Mammary epithelial cell (primary cell): ENCODE measurements around the gene ABHD2.

Source experiments
- EZH2 ChIP-seq: IDR thresholded peaks from 2 replicates; pipeline ENCODE4 v1.6.1; 2012; ENCODE audit warnings: low read length, inconsistent platforms, borderline replicate concordance
- TF ChIP-seq, protein P1 (sequence below), 2 donors: IDR thresholded peaks in 1 of 2; conservative IDR thresholded peaks in 1 of 2; 2 replicates each; pipeline ENCODE4 v1.5.1; 2011 to 2012; ENCODE audit warnings: inconsistent platforms in 2 of 2, low read length in 2 of 2, mild to moderate bottlenecking in 2 of 2, control low read depth in 1 of 2, low read depth in 1 of 2; ENCODE audit not compliant: insufficient read depth in 1 of 2; ENCODE audit errors: extremely low read depth in 1 of 2

DNA sequence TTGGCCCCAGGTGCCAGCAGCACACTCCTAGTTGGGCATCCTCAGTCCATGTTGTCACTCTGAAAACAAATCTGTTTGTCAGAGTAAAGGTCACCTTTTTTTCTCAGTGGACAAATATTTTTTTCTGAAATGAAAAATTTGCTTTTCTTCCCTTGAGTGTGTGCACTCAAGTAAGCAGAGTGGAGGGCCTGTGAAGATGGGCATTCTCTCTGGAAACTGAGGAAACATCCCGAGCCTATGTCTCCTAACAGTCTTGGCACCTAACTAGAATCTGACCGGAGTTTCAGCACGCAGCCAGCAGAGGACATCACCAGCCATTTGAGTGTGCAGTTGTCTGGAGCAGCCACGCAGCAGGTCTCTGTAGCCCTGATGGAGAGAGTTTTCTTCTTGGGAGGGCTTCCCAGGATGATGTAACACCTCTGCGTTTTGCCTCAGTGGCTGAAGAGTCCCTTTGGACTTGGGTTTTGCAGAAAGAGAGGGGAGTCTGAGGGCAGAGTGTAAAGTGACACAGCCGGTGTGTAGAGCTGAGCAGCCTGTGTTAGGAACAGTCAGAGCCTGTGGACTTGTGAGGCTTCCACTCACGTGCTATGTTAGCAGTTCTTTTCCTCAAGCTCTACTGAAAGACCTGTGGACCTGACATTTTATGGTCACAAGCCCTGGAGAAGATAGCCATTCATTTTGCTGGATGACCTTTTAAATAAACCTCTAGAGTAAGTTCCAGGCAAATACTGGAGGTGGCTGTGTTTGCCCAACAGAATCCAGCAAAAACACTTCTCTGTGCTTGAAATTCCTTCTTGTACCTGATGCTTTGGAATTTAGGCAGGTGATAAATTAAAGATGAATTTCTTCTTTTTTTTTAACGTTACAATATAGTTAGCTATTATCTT lies 51.6 kb downstream of the ABHD2 start:
- TF ChIP-seq, protein P1, sequence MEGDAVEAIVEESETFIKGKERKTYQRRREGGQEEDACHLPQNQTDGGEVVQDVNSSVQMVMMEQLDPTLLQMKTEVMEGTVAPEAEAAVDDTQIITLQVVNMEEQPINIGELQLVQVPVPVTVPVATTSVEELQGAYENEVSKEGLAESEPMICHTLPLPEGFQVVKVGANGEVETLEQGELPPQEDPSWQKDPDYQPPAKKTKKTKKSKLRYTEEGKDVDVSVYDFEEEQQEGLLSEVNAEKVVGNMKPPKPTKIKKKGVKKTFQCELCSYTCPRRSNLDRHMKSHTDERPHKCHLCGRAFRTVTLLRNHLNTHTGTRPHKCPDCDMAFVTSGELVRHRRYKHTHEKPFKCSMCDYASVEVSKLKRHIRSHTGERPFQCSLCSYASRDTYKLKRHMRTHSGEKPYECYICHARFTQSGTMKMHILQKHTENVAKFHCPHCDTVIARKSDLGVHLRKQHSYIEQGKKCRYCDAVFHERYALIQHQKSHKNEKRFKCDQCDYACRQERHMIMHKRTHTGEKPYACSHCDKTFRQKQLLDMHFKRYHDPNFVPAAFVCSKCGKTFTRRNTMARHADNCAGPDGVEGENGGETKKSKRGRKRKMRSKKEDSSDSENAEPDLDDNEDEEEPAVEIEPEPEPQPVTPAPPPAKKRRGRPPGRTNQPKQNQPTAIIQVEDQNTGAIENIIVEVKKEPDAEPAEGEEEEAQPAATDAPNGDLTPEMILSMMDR (conservative IDR thresholded peaks at IDR 0.05 in 1 of 2, IDR thresholded peaks at IDR 0.05 in 1 of 2; ENCODE audit: extremely low read depth in 1 of 2, insufficient read depth in 1 of 2, low read depth in 1 of 2, low read length in 2 of 2), result no peak
- TF ChIP-seq EZH2, result no peak
